Cerebellar nuclear complex (tissue), 1 donor: ENCODE measurements around the gene IRF2BPL.

Experiments used
- DNase-seq, 2 experiments: peaks; one replicate each; lab custom pipeline; 2025; lab: John Stamatoyannopoulos, UW

Gene IRF2BPL

DNA sequence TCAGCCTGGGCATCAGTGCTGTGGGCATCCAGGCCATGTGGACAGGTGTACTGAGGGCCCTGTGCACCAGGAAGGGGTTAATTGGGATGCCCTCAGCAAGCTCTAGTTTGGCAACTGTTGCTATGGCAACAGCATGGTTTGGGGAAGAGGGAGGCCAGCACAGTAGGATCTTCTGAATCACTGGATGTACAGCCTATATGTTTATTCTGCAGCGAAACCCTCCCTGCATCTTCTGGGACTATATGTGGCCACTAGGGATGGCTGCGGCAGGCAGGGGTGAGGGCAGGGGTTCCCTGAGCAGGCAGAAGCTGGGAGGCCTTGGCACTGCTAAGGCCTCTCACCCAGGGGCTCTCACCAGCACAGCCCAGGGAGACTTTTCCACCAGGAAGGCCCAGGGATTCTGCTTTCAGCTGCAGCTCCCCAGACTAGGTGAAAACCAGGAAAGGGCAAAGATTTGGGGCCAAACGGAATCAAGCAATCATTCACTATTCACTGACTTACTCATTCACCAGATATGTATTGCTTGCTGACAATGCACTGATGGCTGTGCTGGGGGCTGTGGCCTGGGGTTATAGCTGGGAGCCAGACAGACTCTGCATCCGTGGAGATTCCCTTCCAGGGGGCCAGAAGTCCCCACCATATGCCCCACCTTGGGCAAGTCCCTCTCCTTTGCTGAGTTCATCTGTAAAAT, 42.8 kb downstream of the IRF2BPL start:
- no peak for DNase-seq

DNA sequence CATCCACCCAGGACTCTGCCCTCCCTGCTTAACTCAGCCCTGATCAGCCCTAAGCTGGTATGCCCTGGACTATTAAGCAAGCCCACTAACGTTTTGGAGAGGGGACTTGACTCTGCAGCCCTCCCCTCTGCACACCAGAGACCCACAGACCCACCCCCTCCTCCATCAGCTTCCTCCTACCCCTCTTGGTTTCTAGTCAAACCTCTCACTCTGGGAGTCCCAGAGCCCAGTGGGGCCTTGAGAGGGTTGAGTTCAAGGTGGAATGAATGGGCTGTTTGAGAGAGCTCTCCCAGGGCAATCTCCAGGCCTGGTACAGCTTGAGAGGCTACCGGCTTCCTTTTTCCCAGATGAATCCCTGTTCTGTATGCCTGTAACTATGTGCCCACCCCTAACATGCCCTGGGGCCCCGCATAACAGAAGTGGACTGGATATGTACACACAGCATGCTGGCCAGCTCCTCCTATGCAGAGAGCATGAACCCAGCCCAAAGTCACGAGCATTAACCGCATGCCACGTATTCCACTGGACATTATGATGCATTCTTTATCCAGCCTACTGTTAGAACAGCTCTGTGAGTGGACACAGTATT, 43.6 kb downstream of the IRF2BPL start:
- DNase-seq, result no peak

DNA sequence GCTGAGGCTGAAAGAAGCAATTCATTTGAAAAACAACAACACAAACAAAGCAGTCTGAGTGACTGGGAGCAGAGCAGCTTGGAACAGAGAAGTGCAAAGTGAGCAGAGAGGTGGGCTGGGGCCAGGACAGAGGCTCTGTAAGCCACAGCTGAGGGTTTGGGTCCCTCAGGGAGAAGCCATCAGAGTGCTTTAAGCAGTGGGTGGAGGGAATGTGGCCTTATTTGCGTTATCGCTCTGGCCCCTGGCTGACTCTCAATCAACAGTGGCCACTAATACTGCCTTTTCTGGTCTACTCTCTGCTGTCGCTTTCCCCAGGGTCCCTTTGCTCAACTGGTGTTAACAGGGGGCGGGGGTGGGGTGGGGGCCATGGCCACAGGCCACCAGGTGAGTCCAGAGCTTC, 44.2 kb downstream of the IRF2BPL start:
- DNase-seq, result no peak

DNA sequence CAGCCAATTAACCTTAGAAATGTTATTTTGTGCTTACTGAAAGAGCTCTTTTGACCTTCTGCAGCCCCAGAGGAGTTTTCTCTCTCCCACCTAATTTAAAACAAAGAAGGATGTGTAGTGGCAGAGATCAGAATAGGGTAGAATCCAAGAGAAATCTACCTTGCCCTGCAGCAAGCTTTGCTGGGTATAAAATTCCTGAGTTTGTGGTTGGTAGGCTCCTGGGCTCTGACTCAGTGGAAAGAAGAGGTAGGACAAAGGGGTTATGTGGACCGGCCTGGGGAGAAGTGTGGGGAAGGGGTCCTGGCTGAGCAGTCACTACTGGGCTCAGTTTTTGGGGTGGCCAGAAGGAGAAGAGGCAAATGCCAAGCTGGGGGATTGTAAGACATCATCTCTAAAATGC, 46.8 kb downstream of the IRF2BPL start:
- DNase-seq, result no peak

DNA sequence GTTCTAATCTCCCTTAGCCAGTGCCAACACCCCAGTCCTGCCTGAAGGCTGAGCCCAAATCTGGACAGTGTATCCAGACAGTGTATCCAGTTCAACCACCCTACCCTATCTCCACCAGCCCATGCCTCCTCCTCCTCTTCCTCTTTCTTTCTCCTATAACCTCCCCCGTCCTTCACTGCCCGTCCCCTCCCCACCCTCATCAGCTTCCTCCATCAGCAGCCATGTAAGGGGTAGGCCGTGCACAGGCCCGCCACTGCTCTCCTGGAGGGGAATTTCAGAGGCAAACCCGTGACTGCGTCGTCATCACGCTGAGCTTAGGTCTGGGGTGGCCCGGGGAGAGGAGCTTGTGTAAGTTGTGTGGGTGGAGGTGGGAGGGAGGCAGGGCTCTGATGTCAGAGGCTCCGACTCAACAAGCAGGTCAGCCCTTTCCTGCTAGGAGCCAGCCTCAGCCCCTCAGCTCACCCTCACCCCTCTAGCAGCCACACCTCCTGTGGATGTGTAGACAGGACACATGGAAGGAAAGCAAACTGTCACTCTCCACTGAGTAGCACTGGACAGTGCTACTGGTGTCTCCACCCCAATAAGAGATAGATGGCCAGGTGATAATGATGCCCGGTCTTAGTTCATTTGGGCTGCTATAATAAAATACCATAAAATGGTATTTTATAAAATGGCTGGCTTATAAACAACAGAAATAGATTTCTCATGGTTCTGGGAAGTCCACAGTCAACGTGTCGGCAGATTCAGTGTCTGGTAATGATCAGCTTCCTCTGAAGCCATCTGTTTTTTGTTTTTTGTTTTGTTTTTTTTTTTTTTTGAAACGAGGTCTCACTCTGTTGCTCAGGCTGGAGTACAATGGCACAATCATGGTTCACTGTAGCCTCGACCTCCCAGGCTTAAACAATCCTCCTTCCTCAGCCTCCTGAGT, 50.5 kb downstream of the IRF2BPL start:
- no peak for DNase-seq

DNA sequence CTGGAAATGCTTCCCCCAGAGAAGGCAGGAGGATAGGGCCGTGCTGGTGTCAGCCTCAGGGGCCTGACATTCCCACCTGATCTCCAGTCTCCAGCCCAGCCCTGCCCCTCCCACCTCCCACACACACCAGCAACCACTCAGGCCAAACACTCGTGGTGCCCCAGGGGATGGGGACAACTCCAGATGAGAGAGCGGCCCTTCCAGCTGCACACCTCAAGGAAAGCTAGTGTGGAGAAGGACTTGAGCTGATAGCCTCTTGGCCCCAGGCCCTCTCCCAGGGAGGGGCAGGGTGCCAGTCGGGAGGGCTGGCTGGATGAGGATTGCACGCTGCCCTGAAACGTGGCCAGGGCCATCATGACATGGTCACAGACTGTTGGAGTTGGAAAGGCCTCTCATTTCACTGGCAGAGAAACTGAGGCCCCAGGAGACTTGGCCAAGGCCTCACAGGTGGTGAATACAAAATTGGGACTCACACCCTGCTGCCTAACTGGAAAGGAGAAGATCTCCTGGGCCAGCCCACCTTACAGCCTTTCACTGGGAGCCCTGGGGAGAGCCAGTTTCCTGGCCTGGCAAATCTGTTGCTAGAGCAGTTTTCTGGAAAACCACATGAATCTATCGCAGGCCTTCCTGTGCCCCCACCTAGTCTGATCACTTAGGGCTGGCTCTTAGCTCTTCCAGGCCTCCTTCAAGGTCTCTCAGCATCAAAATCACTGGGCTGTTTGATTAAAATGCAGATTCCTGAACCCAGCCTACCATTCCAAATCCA, 52.1 kb downstream of the IRF2BPL start:
- DNase-seq, result no peak

DNA sequence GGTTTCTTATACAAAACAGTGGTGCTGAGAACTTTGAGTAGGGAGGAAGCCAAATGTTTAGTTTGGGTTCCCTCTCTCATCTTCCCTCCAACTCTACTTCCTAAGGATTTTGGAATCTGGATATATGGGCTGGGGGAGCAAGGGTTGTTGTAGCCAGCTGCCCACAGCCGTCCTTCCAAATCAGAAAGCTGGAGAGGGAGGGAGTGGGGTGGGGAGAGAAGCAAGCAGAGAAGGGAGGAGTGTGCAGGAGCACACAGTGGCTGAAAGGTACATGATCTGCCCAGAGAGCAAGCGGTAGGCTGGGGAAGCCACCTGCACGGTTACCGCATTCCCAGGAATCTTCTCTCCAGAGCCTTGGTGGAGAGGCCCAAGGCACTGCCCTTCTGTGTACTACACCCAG, 52.7 kb downstream of the IRF2BPL start:
- no peak for DNase-seq

DNA sequence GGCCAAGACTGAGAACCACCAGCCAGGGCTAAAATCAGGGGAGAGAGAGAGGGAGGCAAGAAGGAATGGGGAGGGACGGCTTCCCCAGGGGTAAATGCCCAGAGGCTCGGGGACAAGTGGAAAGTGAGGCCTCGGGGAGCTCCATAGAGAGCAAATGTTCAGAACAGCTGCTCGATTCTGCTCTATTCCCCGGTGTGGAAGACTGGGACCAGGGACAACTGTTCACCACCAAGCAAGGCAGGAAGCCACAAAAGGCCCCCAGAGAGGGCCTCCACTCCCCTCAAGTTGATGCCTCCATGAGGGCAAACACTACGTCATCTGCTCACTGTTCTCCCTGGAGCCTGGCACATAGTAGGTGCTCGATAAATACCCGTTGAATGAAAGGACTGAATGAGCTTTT, 53.5 kb downstream of the IRF2BPL start:
- no peak for DNase-seq
